Bronchial epithelial cell (primary cell): Measurements from ENCODE around the gene DBR1. TPM values are rescaled to one million over a fixed set of nuclear protein-coding genes. Genes with fewer than 3 reads are reported as not detected.

Experiments used
- DNase-seq: peaks from one replicate; pipeline ENCODE4 v3.0.0-alpha.2; 2010; ENCODE audit warnings: low read depth
- FAIRE-seq: peaks from 2 replicates; lab custom pipeline; 2011; peaks lifted over from hg19 to GRCh38; lab: Jason Lieb, UNC
- H3K27me3 ChIP-seq: 2 replicates; pipeline ENCODE4 v1.5.1; 2011; ENCODE audit warnings: low read length; ENCODE audit not compliant: control insufficient read depth, insufficient read depth
- H3K36me3 ChIP-seq: 2 replicates; pipeline ENCODE4 v1.5.1; 2011; ENCODE audit warnings: low read length; ENCODE audit not compliant: control insufficient read depth, insufficient read depth
- H3K4me3 ChIP-seq: 2 replicates; pipeline ENCODE4 v1.5.1; 2011; ENCODE audit warnings: mild to moderate bottlenecking, low read depth, low read length, control low read depth
- total RNA-seq: library from RNA; depleted of rRNA; stranded (reverse); fragments of >200 nt; gene quantifications from 2 replicates; pipeline ENCODE4 v1.2.1, GENCODE V29; 2014
- TF ChIP-seq, protein P1 (sequence below): IDR thresholded peaks from 2 replicates; pipeline ENCODE4 v1.5.1; 2011; ENCODE audit warnings: mild to moderate bottlenecking, moderate library complexity, low read length, control low read depth, inconsistent platforms; ENCODE audit not compliant: insufficient read depth, severe bottlenecking

Gene DBR1, protein sequence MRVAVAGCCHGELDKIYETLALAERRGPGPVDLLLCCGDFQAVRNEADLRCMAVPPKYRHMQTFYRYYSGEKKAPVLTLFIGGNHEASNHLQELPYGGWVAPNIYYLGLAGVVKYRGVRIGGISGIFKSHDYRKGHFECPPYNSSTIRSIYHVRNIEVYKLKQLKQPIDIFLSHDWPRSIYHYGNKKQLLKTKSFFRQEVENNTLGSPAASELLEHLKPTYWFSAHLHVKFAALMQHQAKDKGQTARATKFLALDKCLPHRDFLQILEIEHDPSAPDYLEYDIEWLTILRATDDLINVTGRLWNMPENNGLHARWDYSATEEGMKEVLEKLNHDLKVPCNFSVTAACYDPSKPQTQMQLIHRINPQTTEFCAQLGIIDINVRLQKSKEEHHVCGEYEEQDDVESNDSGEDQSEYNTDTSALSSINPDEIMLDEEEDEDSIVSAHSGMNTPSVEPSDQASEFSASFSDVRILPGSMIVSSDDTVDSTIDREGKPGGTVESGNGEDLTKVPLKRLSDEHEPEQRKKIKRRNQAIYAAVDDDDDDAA
- total RNA-seq = 10.5 and 17.9 TPM in 2 replicates

DNA sequence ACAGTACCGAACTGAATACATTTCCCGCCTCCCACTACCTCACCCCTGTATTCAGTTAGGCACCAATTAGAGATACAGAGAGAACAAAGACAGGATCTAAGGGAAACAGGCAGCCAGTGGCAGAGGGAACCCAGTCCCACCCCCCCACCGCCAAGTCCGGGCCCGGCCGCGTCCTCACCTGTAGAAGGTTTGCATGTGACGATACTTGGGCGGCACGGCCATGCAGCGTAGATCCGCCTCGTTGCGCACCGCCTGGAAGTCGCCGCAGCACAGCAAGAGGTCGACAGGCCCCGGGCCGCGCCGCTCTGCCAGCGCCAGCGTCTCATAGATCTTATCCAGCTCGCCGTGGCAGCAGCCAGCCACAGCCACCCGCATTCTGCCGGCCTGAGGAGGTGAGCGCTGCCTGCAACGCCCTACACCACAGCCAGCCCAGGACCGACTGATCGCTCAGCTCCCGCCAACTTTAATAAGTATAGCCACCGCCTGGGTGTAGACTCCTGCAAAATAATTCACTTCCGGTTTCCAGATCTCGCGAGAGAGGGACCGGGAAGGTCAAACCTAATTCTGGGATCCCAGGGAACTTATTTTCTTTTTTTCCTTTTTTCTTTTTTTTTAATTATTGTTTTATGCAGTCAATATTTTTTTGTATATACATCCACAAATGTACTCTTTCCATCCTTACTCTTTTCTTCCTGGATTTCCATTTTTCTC lies at the start of gene DBR1:
Gene DBR1, minus strand, starts transcription at position 501 of the 711 bp plus-strand sequence. Its CDS starts 126 bp downstream, at position 375.
- no peaks in the 10 kb centered on the region for H3K36me3 ChIP-seq
- FAIRE-seq = no peak

DNA sequence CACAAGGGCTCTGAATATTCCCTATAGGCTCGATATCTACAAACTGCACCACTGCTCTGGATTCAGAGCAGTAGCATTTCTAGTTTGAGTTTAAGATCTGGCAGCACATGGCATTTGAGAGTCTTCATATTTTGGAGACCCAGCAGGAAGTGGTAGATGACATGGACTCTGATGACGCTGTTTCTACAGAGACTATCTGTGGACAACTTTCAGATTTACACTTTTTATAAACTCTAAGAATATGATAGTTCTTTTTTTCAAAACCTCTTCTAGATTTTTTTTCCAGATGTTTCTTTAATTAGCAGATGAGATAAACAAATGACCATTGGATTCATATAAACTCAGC lies 48.2 kb upstream of the DBR1 start:
- FAIRE-seq (no peak), DNase-seq (no peak)
- TF ChIP-seq, protein P1, sequence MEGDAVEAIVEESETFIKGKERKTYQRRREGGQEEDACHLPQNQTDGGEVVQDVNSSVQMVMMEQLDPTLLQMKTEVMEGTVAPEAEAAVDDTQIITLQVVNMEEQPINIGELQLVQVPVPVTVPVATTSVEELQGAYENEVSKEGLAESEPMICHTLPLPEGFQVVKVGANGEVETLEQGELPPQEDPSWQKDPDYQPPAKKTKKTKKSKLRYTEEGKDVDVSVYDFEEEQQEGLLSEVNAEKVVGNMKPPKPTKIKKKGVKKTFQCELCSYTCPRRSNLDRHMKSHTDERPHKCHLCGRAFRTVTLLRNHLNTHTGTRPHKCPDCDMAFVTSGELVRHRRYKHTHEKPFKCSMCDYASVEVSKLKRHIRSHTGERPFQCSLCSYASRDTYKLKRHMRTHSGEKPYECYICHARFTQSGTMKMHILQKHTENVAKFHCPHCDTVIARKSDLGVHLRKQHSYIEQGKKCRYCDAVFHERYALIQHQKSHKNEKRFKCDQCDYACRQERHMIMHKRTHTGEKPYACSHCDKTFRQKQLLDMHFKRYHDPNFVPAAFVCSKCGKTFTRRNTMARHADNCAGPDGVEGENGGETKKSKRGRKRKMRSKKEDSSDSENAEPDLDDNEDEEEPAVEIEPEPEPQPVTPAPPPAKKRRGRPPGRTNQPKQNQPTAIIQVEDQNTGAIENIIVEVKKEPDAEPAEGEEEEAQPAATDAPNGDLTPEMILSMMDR = no peak
- no peaks in the 10 kb centered on the region for H3K27me3 ChIP-seq
- H3K36me3 ChIP-seq = peaks cover 17% of the 10 kb centered on the region
- H3K4me3 ChIP-seq = no peak overlapping the region

More for the DNA sequence above, at the start of gene DBR1:
- TF ChIP-seq, protein P1 = no peak
- Histone ChIP-seq H3K27me3 (no peaks in the 10 kb centered on the region), H3K4me3 (peak within 1 kb of the TSS; percentile 63)
- DNase-seq = peak; percentile 77

DNA sequence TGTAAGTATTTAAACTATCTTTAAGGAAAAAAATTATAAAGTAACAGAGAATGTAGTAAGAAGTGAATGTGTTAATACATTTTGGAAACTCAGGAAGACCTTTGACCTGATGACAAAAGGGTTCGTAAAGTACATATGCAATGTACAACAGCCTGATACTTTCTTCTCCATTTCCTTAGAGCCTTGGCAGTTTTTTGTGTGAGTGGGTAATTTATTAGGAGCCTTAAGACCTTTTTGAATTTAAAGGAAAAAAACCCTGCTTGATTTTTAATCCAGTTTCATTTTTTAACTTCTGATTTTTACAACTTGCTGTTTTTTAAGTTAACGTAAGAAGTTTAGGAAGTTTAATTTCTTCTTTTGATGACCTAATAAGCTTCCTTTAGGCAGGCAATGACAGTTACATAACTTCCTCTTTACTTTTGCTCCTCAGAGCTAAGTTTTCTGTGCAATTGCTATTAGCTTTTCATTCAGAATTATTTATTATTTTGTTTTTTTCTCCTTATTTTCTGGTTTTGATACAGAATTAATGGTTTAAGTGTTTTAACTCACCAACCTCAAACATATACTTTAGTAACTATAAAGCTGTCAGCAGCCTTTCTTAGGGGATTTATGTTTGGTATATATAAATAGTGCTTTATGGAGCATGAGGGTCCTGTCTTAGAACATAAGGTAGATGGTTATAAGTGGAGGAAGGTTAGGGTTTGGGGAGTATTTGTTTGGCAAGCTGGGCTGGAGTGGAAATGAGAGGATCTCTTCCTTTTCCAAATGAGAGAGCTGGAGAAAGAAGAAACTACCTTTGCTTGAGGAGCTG lies 47.6 kb upstream of the DBR1 start:
- TF ChIP-seq, protein P1 = no peak
- H3K27me3 ChIP-seq = no peaks in the 10 kb centered on the region
- no peak overlapping the region for H3K4me3 ChIP-seq
- FAIRE-seq (no peak), DNase-seq (no peak)
- peaks cover 16% of the 10 kb centered on the region for H3K36me3 ChIP-seq

DNA sequence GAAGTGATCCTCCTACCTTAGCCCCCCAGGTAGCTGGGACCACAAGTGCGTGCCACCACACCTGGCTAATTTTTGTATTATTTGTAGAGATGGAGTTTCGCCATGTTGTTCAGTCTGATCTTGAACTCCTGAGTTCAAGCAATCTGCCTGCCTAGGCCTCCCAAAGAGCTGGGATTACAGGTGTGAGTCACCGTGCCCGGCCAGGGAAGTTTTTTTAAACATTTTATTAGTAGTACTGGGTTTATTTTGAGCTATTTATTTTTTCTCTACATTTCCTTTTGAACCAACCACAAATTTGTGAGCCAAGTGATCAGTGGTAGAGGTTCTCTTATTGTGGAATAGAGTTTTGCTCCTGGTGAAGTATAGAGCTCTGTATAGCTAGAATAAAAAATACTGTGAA lies 46.1 kb upstream of the DBR1 start:
- TF ChIP-seq, protein P1 = no peak
- Histone ChIP-seq H3K4me3 (no peak overlapping the region), H3K27me3 (no peaks in the 10 kb centered on the region), H3K36me3 (peaks cover 14% of the 10 kb centered on the region)
- DNase-seq (no peak), FAIRE-seq (no peak)

DNA sequence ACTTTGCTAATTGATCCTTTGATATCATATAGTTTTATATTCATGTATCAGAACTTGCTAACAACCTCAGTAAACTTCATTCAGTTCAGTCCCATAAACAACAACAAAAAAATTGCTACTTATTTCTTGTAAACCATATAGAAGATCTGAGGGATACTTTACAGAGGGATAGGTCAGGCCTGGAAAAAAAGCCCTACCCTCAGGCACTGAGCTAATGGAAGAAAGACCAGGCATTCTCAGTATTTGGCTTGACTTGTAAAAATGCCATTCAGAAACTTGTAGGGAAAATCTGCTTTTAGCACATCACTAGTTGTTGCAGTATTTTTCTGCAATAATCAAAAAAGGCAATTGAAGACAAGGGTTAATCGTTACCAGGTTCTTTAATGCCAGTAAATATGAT lies 45.5 kb upstream of the DBR1 start:
- Histone ChIP-seq H3K4me3 (no peak overlapping the region), H3K27me3 (no peaks in the 10 kb centered on the region), H3K36me3 (peaks cover 12% of the 10 kb centered on the region)
- DNase-seq (no peak), FAIRE-seq (no peak)
- TF ChIP-seq, protein P1 = no peak
